Neural cell (in vitro differentiated cells): ENCODE measurements around the gene GPR183. TPM values are rescaled to one million over a fixed set of nuclear protein-coding genes. Genes with fewer than 3 reads are reported as not detected.

Experiments
- H2AFZ ChIP-seq: fragments of 200-600, 300-800 bp; sonication (generic), shearing (Covaris generic); 2 replicates; pipeline ENCODE4 v1.6.0; 2014; ENCODE audit warnings: low read depth, mild to moderate bottlenecking, antibody characterized with exemption, low read length, moderate library complexity
- H3F3A ChIP-seq: fragments of 200-600 bp; shearing (Covaris generic); 2 replicates; pipeline ENCODE4 v1.6.1; 2016; ENCODE audit warnings: mild to moderate bottlenecking, moderate library complexity, mixed read lengths, antibody characterized with exemption, low read length; ENCODE audit not compliant: insufficient read depth, poor library complexity, severe bottlenecking
- H3K27ac ChIP-seq: fragments of 200-600, 300-800 bp; sonication (generic), shearing (Covaris generic); 2 replicates; pipeline ENCODE4 v1.5.1; 2014; ENCODE audit warnings: mild to moderate bottlenecking, low read length, moderate library complexity
- H3K27me3 ChIP-seq: fragments of 300-800, 200-600 bp; sonication (generic), shearing (Covaris generic); 2 replicates; pipeline ENCODE4 v1.6.0; 2014; ENCODE audit warnings: mild to moderate bottlenecking, low read depth, low read length, moderate library complexity; ENCODE audit not compliant: insufficient read depth
- H3K36me3 ChIP-seq: fragments of 300-800, 200-600 bp; sonication (generic), shearing (Covaris generic); 2 replicates; pipeline ENCODE4 v1.5.1; 2014; ENCODE audit warnings: mild to moderate bottlenecking, antibody characterized with exemption, low read length, moderate library complexity; ENCODE audit not compliant: insufficient read depth
- H3K4me2 ChIP-seq: fragments of 300-800, 200-600 bp; sonication (generic), shearing (Covaris generic); 2 replicates; pipeline ENCODE4 v1.6.0; 2014; ENCODE audit warnings: mild to moderate bottlenecking, low read length
- H3K4me3 ChIP-seq: fragments of 300-800, 200-600 bp; sonication (generic), shearing (Covaris generic); 2 replicates; pipeline ENCODE4 v1.5.1; 2014; ENCODE audit warnings: mild to moderate bottlenecking, low read length, moderate library complexity
- H3K79me2 ChIP-seq: fragments of 200-600 bp; shearing (Covaris generic); replicated peaks from 2 replicates; pipeline ENCODE4 v1.6.0; 2014; ENCODE audit warnings: mild to moderate bottlenecking, low read length, moderate library complexity; ENCODE audit not compliant: insufficient read depth
- H3K9ac ChIP-seq: fragments of 300-800, 200-600 bp; sonication (generic), shearing (Covaris generic); 2 replicates; pipeline ENCODE4 v1.6.1; 2016; ENCODE audit warnings: mild to moderate bottlenecking, low read length, mixed read lengths
- H3K9me2 ChIP-seq: fragments of 200-600 bp; shearing (Covaris generic); 2 replicates; pipeline ENCODE4 v1.6.1; 2016; ENCODE audit warnings: mild to moderate bottlenecking, low read length, mixed read lengths; ENCODE audit not compliant: insufficient read depth
- H3K9me3 ChIP-seq: fragments of 200-600, 300-800 bp; sonication (generic), shearing (Covaris generic); 2 replicates; pipeline ENCODE4 v1.6.1; 2016; ENCODE audit warnings: mild to moderate bottlenecking, mixed run types, low read length, moderate library complexity, mixed read lengths
- H4K20me1 ChIP-seq: fragments of 200-600 bp; shearing (Covaris generic); 2 replicates; pipeline ENCODE4 v1.6.1; 2016; ENCODE audit warnings: mild to moderate bottlenecking, mixed run types; ENCODE audit not compliant: insufficient read depth
- CTCF ChIP-seq: fragments of 450-650 bp; IDR thresholded peaks from 2 replicates; pipeline ENCODE4 v1.5.1; 2014; ENCODE audit warnings: antibody characterized with exemption, mild to moderate bottlenecking, moderate library complexity; ENCODE audit not compliant: poor library complexity, severe bottlenecking
- EP300 ChIP-seq: fragments of 450-650 bp; conservative IDR thresholded peaks from 2 replicates; pipeline ENCODE4 v1.6.1; 2014; ENCODE audit warnings: antibody characterized with exemption, mild to moderate bottlenecking, moderate library complexity; ENCODE audit not compliant: poor library complexity, severe bottlenecking
- EZH2 ChIP-seq: fragments of 200-600, 300-800 bp; shearing (Covaris generic), sonication (generic); IDR thresholded peaks from 2 replicates; pipeline ENCODE4 v1.6.1; 2014; ENCODE audit warnings: antibody characterized with exemption, low read length, borderline replicate concordance, mild to moderate bottlenecking; ENCODE audit not compliant: insufficient read depth, poor library complexity, severe bottlenecking
- MXI1 ChIP-seq: fragments of 450-650 bp; conservative IDR thresholded peaks from 2 replicates; pipeline ENCODE4 v1.6.1; 2014; ENCODE audit warnings: antibody characterized with exemption, mild to moderate bottlenecking; ENCODE audit not compliant: poor library complexity, severe bottlenecking
- POLR2AphosphoS5 ChIP-seq: IDR thresholded peaks from 2 replicates; pipeline ENCODE4 v1.6.1; 2012
- RAD21 ChIP-seq: fragments of 450-650 bp; conservative IDR thresholded peaks from 2 replicates; pipeline ENCODE4 v1.6.1; 2014; ENCODE audit warnings: antibody characterized with exemption, mild to moderate bottlenecking, moderate library complexity
- REST ChIP-seq: IDR thresholded peaks from 2 replicates; pipeline ENCODE4 v1.6.1; 2012; ENCODE audit warnings: borderline replicate concordance
- SMC3 ChIP-seq: fragments of 450-650 bp; conservative IDR thresholded peaks from 2 replicates; pipeline ENCODE4 v1.6.1; 2014; ENCODE audit warnings: antibody characterized with exemption, mild to moderate bottlenecking, moderate library complexity; ENCODE audit not compliant: poor library complexity
- TAF1 ChIP-seq: IDR thresholded peaks from 2 replicates; pipeline ENCODE4 v1.6.1; 2012; ENCODE audit warnings: low read depth
- polyA plus RNA-seq: library from polyadenylated mRNA; depleted of rRNA; stranded (reverse); fragments of >200 nt; gene quantifications from 2 replicates; pipeline ENCODE4 v1.2.3, GENCODE V29; 2014

Gene GPR183
- polyA plus RNA-seq, 1 donor from 2014 or later: not detected

- Histone ChIP-seq H3F3A (no peaks in the 10 kb centered on the region), H2AFZ (no peak overlapping the region), H3K36me3 (no peaks in the 10 kb centered on the region), H3K27me3 (no peaks in the 10 kb centered on the region), H3K9ac (no peak overlapping the region), H3K9me2 (no peaks in the 10 kb centered on the region), H3K4me3 (no peak overlapping the region), H3K9me3 (no peaks in the 10 kb centered on the region), H3K27ac (no peak overlapping the region), H4K20me1 (no peaks in the 10 kb centered on the region), H3K4me2 (no peak overlapping the region), H3K79me2 (no peaks in the 10 kb centered on the region)
- TF ChIP-seq CTCF (no peak), SMC3 (no peak)
Observed at GRCh38 chr13:99257291-99257690, 49.9 kb downstream of the GPR183 start.

- TF ChIP-seq EZH2 (no peak), RAD21 (no peak), EP300 (no peak), POLR2AphosphoS5 (no peak), REST (no peak), MXI1 (no peak), CTCF (no peak), TAF1 (no peak), SMC3 (no peak)
- Histone ChIP-seq H3K27ac (no peak overlapping the region), H3K36me3 (no peaks in the 10 kb centered on the region), H4K20me1 (no peaks in the 10 kb centered on the region), H3K79me2 (no peaks in the 10 kb centered on the region), H3K9me3 (no peaks in the 10 kb centered on the region), H3K9me2 (no peaks in the 10 kb centered on the region), H3K27me3 (no peaks in the 10 kb centered on the region), H3F3A (no peaks in the 10 kb centered on the region), H3K9ac (no peak overlapping the region), H2AFZ (no peak overlapping the region), H3K4me3 (no peak overlapping the region), H3K4me2 (no peak overlapping the region)
Observed at GRCh38 chr13:99256709-99257108, 50.5 kb downstream of the GPR183 start.
